AG04449 (cell line): ENCODE data around the gene ANO4.

Source experiments
- CTCF ChIA-PET: fragments of 350-600 bp; formaldehyde crosslinking; extraction: SDS; loops from one replicate; lab custom pipeline; 2021; ENCODE audit warnings: antibody characterized with exemption; lab: Yijun Ruan, JAX
- POLR2A ChIA-PET: fragments of 400-600, 350-600 bp; formaldehyde crosslinking; extraction: SDS; loops from one replicate; lab custom pipeline; 2020; ENCODE audit warnings: antibody characterized with exemption, inconsistent platforms; lab: Yijun Ruan, JAX
- DNase-seq: peaks from one replicate; pipeline ENCODE4 v3.0.0-alpha.2; 2010; ENCODE audit warnings: low read depth, low spot score
- H3K4me3 ChIP-seq: 2 replicates; pipeline ENCODE4 v1.5.1; 2011; ENCODE audit warnings: low read depth, mild to moderate bottlenecking, control low read depth, low read length
- CTCF ChIP-seq: IDR thresholded peaks from one replicate; pipeline ENCODE4 v1.5.1; 2011; ENCODE audit warnings: mild to moderate bottlenecking, moderate library complexity, low read length, control low read depth, inconsistent platforms; ENCODE audit not compliant: insufficient read depth; ENCODE audit errors: missing control alignments

Gene ANO4

GRCh38 chr12:100794441-100795173 is at the start of gene ANO4:
ANO4 (plus strand) TSS chr12:100794776; CDS start chr12:100901786, 107,010 bp downstream.
- TF ChIP-seq CTCF, result no peak
- ChIA-PET POLR2A (no interaction called here), CTCF (no interaction called here)
- peak within 1 kb of the TSS; percentile 10; the same call in 1 of the 2 replicates for H3K4me3 ChIP-seq
- DNase-seq, result no peak

GRCh38 chr12:100745378-100746071 is 49.1 kb upstream of the ANO4 start:
- TF ChIP-seq CTCF, result no peak
- no peak overlapping the region for H3K4me3 ChIP-seq
- ChIA-PET POLR2A (no interaction called here), CTCF (no interaction called here)
- DNase-seq, result no peak

- TF ChIP-seq CTCF, result no peak
- ChIA-PET CTCF (interaction anchor here (1.1 kb wide), 1 partner anchor 11 kb away, joined by 3 read pairs; no protein-coding TSS in a partner anchor), POLR2A (no interaction called here)
- no peak overlapping the region for H3K4me3 ChIP-seq
- DNase-seq, result no peak
Measured at GRCh38 chr12:100752841-100753240, 41.7 kb upstream of the ANO4 start.

GRCh38 chr12:100753837-100754236 is 40.7 kb upstream of the ANO4 start:
- POLR2A ChIA-PET, result no interaction called here
- TF ChIP-seq CTCF, result no peak
- CTCF ChIA-PET, result interaction anchor here (0.9 to 1.1 kb wide), 2 partner anchors 9 to 12 kb away, joined by 3 to 4 read pairs; no protein-coding TSS in a partner anchor
- no peak for DNase-seq
- H3K4me3 ChIP-seq, result no peak overlapping the region

GRCh38 chr12:100755186-100755585 is 39.4 kb upstream of the ANO4 start:
- H3K4me3 ChIP-seq, result no peak overlapping the region
- CTCF ChIA-PET, result no interaction called here
- POLR2A ChIA-PET, result no interaction called here
- TF ChIP-seq CTCF, result no peak
- no peak for DNase-seq

GRCh38 chr12:100758083-100758482 is 36.5 kb upstream of the ANO4 start:
- H3K4me3 ChIP-seq, result no peak overlapping the region
- TF ChIP-seq CTCF, result no peak
- no peak for DNase-seq
- ChIA-PET CTCF (no interaction called here), POLR2A (no interaction called here)
